SIG-M5 (cell line): ENCODE results near the gene ZNF669.

Source experiments
- DNase-seq: peaks from one replicate; lab custom pipeline; 2025; lab: John Stamatoyannopoulos, UW

The ZNF669 gene

DNA sequence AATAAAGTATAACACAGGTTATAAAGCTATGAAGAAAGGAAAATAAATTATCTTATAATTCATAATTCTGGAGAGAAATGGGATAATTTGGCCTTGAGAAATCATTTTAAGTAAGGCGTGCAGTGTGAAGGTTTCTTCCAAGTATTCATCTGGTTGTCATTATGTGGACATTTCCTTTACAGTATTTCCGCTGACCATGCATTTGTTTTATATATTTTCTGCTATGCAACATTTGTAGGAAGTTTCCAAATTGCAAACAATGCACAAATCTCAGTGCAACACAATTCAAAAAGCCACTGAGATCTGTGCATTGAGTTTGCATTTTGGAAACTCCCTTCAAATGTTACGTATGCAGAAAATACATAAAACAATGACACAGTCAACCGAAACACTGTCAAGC, 43.4 kb downstream of the ZNF669 start:
- no peak for DNase-seq

DNA sequence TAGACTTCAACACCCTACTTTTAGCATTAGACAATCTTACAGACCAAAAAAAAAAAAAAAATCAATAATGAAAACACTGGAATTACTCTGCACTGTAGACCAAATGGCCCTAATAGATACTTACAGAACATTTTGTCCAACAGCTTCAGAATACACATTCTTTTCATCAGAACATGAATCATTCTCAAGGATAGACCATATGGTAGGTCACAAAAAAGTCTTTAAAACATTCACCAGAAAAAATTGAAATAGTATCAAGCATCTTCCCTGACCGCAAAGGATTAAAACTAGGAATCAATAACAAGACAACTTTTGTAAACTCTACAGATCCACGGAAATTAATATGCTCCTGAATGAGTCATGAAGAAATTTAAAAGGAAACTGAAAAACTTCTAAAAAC, 48.1 kb downstream of the ZNF669 start:
- no peak for DNase-seq

DNA sequence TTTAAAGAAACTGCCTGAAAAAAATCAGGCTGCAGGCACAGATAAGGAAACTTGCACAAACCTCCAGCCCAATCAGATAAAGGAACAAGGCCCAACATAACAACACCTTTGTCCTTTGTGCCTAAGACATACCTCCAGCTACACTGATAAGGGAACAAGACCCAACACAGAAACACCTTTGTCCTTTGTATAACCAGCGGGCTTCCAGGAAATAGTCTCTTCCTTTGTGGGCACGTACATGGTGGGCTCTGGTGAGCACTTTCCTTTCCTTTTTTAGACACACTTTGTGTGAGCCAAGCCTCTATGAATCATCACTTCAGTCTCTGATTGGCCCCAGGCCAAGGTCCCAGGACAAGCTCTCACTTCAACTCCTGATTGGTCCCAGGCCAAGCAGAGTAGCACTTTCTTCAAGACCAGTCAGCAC, 49.2 kb downstream of the ZNF669 start:
- no peak for DNase-seq
